Stimulated activated CD4-positive, alpha-beta T cell treated with anti-CD3 and anti-CD28 coated beads, TNF-alpha, amount 100 ng/mL, for 4 hours (primary cell): Measurements from ENCODE around the gene HMCN1.

ENCODE experiments used
- DNase-seq, 3 experiments: peaks; one replicate each; pipeline ENCODE4 v3.0.0-alpha.2; 2020; ENCODE audit warnings: low read depth in 3 of 3

The HMCN1 gene

DNA sequence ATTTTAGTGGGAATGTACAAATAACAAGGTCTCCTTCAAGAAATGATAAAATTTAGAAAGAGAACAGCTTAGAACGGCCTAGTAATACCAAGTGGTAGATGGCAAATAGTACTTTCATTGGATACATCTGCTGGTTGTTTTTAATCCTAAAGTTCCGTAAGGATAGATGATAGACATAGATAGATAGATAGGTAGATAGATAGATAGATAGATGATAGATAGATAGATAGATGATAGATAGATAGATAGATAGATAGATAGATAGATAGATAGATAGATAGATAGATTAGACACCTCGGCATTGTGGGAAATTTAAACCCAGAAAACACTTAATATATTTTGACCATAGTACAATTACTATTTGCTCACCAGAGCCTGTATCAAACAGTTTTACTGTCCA lies 352.4 kb downstream of the HMCN1 start:
- no peak for DNase-seq

DNA sequence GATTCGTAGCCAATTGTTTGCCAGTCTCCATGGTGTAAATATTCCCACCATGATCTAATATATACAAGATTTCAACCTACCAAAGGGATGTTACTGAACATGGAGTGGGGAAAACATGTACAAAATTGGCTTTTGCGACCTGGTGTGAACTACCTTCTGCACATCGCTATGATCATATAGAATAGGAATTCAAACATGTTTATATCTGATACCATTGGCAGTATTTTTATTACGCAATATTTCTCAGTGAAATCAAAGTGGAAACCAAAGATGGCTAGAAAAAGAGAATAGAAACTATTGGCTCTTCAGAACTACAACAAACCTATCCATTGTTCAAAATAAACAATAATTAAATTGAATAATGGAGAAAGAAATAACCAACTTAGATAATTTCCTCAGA lies 355.7 kb downstream of the HMCN1 start:
- no peak for DNase-seq

DNA sequence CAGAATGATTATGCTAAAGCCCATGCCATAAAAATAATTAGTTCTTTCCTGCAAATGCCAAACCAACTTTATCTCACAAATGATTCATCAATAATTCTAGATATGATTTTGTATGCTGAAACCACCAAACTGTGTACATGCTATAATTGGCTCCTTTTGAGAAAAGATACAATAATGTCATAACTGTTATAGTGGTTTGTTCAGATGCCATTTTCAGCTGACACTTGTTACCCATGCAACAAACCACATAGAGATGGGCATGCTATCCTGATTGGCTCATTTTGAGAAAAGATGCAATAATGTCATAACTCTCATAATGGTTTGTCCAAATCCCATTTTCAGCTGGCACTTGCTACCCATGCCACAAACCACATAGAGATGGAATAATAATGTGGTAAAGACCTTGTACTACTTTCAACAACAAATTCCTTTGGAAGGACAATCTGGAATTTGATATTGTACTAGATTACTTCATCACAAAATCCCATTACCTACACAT lies 357.1 kb downstream of the HMCN1 start:
- DNase-seq: no peak

DNA sequence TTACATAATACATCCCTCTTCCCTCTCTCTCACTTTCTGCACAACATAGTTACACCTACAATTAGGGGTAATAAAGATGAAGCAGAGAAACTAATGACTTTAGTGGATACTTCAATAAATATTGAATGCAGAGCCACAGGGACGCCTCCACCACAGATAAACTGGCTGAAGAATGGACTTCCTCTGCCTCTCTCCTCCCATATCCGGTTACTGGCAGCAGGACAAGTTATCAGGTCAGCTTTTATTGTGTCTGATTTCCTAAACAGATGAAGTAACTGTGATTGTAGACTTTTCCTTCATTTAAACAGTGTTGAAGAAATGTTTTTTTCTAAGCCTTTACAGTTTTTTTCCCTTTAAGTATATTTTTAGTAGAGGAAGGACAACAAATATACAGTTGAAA lies 359.2 kb downstream of the HMCN1 start:
- no peak for DNase-seq

DNA sequence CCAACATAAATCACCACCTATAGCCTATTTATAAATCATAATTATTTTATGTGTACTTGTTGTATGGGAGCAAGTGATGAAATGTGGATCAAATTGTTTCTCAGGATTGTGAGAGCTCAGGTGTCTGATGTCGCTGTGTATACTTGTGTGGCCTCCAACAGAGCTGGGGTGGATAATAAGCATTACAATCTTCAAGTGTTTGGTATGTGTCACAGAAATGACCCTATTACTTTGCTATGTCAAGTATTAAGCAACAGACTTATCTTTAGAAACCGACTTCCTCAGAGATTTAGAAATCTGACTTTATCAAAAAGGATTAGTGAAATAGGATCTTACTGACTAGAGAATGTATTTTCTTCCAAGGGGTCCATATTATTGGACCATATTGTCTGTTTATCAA lies 360.0 kb downstream of the HMCN1 start:
- DNase-seq: no peak

DNA sequence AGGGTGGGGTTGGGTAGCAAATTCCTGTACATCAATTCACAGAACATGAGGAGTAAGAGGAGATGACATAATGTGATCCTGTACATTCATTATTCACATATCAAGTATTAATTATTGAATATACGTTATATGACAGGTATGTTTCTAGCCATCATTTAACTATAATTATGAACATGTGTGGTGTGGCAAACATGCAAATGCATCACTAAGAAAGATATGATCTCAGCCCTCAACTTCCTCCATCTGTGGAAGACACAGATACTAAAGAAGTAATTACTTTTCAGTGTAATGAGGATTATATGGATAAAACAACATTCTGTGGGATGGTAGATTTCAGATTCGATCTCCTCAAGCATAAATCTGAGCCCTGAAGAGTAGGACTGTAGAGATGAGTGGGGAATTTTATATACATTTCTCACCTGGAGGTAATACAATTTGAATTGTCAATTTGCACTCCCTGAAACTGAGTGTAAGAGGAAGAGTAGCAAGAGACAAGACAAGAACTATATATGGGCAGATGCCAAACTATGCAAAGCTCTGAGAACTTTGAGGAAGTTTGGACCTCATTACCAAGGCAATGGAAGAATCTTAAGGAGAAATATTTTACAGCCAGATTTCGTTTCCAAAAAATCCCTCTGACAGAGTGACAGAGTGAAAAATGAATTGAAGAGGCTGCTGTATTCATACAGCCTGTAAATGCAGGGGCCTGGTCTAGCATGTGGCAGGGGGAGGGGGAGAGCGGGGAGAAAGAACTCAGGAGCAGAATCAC lies 365.3 kb downstream of the HMCN1 start:
- DNase-seq: no peak

DNA sequence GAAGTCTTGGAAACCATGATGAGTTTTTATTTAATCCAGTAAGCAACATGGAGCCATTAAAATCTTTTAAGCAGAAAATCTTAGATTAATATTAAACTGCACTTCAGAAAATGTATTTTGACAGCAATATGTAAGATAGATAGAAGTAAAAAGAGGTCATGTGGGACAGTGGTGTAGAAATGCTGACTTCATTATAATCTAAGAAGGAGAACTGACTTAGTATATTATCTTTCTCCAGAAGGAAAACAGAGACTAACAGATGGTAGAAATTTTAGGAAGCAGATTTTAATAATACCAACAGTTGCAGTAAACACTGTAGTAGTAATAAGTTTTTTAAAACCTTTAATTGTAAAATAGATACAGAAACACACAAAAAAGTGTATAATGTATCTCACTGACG lies 367.9 kb downstream of the HMCN1 start:
- DNase-seq: no peak

DNA sequence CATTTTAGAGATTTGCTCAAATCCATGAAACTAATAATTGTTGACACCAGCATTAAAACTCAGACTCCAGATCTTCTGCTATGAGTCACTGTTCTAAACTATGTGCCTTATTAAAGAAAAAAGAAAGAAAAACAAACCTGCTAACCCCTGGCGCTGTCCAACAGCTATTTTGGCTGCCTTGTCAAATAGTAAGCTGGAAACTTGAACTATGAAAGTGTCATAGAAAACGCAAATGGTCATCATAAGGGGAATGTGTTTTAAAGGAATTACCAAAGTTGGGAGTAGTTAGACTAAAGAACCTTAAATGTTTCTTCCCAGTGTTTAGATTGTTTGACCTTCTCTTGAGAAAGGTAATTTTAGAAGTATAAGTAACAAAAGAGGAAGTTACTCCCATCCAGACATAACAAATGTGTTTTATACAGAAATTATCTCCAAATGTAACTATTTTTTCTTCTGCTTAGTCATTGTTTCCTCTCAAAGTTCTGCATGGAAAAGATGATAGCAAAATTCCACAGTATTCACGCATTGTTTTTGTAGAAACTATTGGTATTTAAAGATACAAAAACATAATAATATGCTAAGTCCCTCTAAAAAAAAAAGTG lies 368.5 kb downstream of the HMCN1 start:
- no peak for DNase-seq

DNA sequence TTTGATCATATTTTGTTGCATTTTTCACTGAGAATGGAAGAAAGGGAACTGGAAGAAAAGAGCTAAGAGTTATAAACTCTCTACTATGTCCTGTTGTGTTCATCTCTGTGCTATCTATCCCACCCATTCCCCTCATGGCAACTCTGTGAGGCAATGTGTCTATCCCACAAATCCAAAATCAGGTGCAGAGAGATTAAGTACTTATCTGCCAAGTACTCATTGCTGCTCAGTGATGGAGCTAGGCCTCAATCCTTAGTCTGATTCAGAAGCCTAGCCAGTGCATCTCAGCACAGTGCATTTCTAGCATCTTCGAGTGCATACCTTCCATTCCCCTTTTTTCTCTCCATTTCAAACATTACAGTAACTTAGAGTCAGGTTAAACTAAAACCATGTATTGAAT lies 370.3 kb downstream of the HMCN1 start:
- no peak for DNase-seq

DNA sequence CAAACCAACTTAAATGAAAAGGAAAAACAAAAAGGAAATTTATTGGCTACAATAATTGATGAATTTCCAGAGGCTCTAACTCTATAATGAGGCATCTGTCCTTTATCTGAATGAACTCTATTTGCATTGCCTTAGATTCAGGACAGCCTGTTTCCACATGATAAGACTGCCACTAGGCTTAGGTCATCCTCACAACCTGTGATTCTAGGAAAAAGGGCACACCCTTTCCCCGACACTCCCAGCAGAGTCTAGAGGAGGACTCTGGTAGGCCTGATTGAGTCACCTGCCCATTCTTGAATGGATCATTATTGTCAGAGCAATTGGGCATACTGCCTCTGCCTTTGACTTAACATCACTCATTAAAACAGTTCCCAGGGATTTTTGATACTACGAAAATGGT lies 378.1 kb downstream of the HMCN1 start:
- no peak for DNase-seq

DNA sequence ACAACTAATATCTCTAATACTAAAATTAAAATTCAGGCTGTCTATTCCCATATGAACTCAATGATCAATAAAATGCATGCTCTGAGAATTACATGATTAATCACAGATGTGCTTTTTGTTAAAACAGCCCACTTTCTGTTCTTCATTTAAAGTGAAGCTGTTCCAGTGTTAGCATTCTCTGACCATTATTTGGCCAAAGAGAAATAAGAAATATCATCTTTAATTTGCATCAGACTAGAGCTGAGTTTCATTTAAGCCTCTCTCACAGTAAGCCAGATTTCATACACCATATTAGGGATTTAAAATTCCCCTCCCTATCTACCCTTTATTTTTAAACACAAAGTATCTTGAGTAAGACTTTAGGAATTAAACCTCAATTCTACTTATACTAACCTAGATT lies 379.3 kb downstream of the HMCN1 start:
- DNase-seq: no peak

DNA sequence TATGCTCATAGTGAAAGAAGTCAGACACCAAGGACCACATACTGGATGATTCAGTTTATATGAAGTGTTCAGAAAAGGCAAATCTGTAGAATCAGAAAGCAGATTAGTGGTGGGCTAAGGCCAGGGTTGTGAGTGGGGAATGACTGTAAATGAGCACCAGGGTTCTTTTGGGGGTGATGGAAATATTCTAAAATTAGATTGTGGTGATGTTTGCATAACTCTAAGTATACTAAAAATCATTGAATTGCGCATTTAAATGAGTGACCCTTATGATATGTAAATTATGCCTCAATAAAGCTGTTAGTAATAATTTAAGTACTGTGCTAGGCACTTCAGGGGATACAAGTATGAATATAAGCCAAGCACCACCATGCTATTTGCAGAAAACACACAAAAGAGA lies 384.5 kb downstream of the HMCN1 start:
- DNase-seq: no peak

DNA sequence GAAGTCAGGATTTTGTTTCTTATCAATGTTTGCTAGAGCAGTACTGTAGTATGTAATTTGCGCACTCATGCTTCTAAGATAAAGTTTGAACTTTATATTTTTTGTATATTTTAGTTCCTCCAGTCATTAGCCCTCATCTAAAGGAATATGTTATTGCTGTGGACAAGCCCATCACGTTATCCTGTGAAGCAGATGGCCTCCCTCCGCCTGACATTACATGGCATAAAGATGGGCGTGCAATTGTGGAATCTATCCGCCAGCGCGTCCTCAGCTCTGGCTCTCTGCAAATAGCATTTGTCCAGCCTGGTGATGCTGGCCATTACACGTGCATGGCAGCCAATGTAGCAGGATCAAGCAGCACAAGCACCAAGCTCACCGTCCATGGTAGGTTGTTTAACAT lies 388.6 kb downstream of the HMCN1 start:
- DNase-seq: no peak

DNA sequence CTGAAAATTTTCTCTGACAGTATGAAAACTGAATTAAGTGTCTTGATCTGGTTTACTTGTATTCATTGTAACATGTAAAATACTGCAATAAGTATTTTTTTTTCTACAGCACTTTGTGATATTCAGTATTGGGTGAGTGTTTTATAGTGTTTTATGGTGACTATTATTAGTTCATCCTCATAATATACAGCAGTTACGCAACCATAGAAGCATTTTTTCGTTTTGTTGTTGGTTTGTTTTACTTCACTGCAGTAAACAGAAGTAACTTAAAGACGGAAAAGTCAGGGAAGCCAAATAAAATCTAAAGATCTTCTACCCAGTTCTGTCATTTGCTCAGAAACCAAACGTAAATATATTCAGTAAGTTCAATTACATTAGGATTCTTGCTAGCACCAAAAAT lies 390.8 kb downstream of the HMCN1 start:
- no peak for DNase-seq

DNA sequence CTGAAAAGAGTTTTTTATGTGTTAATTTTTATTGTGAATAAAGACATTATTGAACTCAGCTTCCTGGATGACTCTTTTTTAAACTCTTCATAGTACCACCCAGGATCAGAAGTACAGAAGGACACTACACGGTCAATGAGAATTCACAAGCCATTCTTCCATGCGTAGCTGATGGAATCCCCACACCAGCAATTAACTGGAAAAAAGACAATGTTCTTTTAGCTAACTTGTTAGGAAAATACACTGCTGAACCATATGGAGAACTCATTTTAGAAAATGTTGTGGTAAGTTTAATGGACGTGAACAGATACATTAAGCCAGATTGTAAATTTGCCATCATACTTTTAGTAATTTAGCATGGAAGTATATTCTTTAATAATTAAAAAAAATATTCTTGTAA lies 391.3 kb downstream of the HMCN1 start:
- no peak for DNase-seq

DNA sequence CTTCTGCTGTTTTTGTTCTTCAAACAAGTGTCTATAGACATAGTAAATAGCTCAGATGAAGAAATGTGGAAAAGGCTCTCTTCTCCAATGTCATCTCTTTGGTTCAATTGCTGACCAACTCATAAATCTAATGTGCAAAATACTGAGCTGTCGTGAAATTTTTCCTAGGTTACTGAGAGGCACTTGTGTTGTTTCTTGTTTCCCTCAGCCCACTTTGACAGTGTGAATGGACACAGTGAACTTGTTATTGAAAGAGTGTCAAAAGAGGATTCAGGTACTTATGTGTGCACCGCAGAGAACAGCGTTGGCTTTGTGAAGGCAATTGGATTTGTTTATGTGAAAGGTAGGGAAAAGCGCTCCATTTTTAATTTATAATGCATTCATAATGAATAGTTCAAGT lies 395.6 kb downstream of the HMCN1 start:
- no peak for DNase-seq

DNA sequence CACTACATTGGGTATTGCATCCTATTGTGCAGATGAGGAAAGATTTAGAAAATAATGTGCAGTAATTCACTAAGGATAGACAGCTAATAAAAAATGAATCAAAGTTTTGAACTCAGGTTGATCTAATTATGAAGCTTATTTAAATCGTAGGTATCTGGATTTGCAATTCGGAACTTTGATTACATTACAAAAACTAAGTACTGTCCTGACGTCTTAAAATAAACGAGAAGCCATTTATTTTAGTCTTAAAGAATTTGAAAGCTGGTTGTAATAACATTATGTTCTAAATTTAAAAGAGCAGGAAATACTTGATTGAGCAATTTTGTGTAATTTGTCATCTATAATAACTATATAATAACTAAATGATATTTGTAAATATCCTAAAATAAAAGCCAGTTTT lies 404.9 kb downstream of the HMCN1 start:
- no peak for DNase-seq

DNA sequence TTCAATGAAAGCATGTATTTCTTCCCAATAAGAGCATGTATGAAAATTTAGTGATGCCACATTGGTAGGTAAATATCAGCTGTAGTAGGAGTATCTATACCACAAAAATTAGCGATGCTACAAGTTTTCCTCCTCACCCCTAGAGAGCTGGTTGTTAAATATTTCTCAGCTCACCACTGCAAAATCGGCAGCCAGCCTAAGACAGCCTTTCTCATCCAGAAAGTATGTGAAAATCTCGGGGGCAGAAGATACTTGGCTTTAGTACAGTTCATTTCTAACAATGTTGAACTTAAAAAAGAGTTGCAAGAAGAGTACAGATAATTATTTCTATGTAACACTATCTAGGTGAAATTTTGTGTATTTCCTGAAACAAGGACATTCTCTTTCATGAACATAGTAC lies 405.5 kb downstream of the HMCN1 start:
- DNase-seq: no peak

DNA sequence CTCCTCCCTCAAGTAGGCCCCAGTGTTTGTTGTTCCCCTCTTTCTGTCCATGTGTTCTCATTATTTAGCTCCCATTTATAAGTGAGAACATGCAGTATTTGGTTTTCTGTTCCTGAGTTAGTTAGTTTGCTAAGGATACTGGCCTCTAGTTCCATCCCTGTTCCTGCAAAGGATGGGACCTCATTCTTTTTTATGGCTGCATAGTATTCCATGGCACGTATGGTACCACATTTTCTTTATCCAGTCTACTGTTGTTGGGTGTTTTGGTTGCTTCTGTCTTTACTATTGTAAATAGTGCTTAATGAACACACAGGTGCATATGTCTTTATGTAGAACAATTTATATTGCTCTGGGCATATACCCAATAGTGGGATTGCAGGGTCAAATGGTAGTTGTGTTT lies 408.0 kb downstream of the HMCN1 start:
- DNase-seq: no peak

DNA sequence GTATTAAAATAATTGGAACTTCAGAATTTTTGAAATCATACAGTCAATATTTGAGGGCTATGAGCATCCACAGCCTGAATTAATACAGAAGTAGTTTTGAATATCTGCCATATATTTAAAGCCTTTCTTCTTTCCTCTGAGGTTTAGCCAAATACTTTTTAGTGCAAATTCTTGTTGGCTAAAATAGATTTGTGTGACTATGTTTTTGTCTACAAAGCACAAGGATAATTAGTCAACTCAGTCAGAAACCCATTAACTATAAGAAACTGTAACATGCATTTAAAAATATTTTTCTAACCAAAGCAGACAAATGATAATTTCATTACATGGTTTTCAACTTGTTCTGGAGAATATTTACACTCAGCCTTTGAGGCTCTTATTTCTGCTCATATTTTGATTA lies 408.7 kb downstream of the HMCN1 start:
- DNase-seq: no peak

DNA sequence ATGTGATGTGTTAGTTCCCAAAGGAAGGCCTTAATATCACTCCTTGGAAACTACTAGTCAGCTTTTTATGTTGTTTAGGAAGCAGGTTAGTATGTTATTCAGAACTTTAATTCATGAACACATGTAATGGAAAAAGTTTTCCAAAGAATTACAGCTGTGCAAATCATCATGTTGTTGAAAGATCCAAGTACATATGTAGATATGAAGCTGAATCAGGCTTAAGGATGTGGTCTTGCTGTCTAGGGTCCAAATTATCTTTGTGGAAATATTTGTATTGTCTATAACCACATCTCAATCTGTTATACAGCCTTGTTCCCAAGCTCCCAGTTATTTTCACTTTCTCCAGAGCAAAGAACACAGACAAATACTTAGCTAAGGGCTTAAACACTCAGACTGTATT lies 409.3 kb downstream of the HMCN1 start:
- no peak for DNase-seq

DNA sequence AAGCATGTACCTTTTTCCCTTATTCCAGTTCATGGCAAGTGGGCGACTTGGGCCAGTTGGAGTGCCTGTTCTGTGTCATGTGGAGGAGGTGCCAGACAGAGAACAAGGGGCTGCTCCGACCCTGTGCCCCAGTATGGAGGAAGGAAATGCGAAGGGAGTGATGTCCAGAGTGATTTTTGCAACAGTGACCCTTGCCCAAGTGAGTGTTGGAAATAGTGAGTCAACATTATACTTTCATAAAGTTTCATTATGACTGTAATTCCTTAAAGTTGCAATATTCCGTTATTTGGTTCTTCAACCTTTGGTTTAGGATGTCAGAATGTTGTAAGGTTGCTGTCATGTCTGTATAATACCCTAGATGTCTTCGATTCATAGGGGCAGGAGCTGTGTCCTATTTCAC lies 410.3 kb downstream of the HMCN1 start:
- no peak for DNase-seq

DNA sequence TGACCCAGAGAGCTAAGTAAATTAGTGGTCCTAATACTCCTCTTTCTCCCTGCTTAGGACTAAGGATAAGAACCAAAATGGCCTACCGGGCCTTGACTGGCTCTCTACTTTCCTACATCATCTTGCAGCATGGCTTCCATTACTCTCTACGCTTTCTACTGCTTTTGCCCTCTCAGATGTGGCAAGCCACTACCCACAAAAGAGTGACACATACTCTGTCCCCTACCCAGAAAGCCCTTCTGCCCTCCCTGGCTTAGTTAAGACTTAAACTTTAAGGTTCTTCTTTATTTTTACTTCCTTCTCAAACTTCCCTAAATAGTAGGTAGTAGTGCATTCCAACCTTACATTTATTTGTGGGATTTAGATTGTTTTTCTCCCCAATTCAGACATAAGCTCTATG lies 412.8 kb downstream of the HMCN1 start:
- no peak for DNase-seq

DNA sequence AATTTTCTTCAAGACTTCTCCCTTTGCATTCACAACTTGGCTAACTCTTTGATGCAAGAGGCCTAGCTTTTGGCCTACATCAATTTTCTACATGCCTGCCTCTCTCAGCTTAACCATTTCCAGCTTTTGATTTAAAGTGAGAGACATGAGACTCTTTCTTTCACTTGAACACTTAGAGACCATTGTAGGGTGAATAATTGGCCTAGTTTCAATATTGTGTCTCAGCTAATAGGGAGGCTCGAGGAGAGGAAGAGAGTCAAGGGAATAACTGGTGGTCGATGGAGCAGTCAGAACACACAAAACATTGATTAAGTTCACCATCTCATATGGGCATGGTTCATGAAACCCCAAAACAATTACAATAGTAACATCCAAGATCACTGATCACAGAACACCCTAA lies 415.4 kb downstream of the HMCN1 start:
- DNase-seq: no peak
